ENCODE results near the gene KCNA4.

GRCh38 chr11:29963036-29963435 is 53.8 kb downstream of the KCNA4 start:
- TF ChIP-seq CTCF (conservative IDR thresholded peaks at IDR 0.05) (no peak), EZH2 (IDR thresholded peaks at IDR 0.05; ENCODE audit: low read depth) (no peak)

Data from PC-9 (cell line).